GM23248 (cell line): ENCODE measurements around the gene JUND. TPM values are rescaled to one million over a fixed set of nuclear protein-coding genes. Genes with fewer than 3 reads are reported as not detected.

Experiments
- DNase-seq: peaks from one replicate; pipeline ENCODE4 v3.0.0-alpha.2; 2015
- H2AFZ ChIP-seq: fragments of 200-600 bp; sonication (generic); 2 replicates; pipeline ENCODE4 v1.6.1; 2016; ENCODE audit warnings: antibody characterized with exemption
- H3F3A ChIP-seq: fragments of 200-600 bp; sonication (generic); 2 replicates; pipeline ENCODE4 v1.6.1; 2016; ENCODE audit warnings: mild to moderate bottlenecking, antibody characterized with exemption, mixed run types; ENCODE audit not compliant: insufficient read depth
- H3K27ac ChIP-seq: fragments of 200-600 bp; sonication (generic); 2 replicates; pipeline ENCODE4 v1.5.1; 2016; ENCODE audit warnings: mild to moderate bottlenecking
- H3K27me3 ChIP-seq: fragments of 200-600 bp; sonication (generic); replicated peaks from 2 replicates; pipeline ENCODE4 v1.6.1; 2016; ENCODE audit warnings: mild to moderate bottlenecking; ENCODE audit not compliant: insufficient read depth
- H3K36me3 ChIP-seq: fragments of 200-600 bp; sonication (generic); 2 replicates; pipeline ENCODE4 v1.6.1; 2016; ENCODE audit warnings: low read depth, mild to moderate bottlenecking
- H3K4me1 ChIP-seq: fragments of 200-600 bp; sonication (generic); 2 replicates; pipeline ENCODE4 v1.6.1; 2016; ENCODE audit warnings: mild to moderate bottlenecking; ENCODE audit not compliant: insufficient read depth
- H3K4me2 ChIP-seq: fragments of 200-600 bp; sonication (generic); one replicate; pipeline ENCODE4 v1.6.1; 2016; ENCODE audit warnings: mild to moderate bottlenecking; ENCODE audit not compliant: unreplicated experiment
- H3K4me3 ChIP-seq: fragments of 200-600 bp; sonication (generic); 2 replicates; pipeline ENCODE4 v1.5.1; 2016; ENCODE audit warnings: mild to moderate bottlenecking
- H3K79me2 ChIP-seq: fragments of 200-600 bp; sonication (generic); 2 replicates; pipeline ENCODE4 v1.6.1; 2016; ENCODE audit warnings: mild to moderate bottlenecking; ENCODE audit not compliant: insufficient read depth
- H3K9ac ChIP-seq: fragments of 200-600 bp; sonication (generic); 2 replicates; pipeline ENCODE4 v1.6.1; 2016; ENCODE audit warnings: mild to moderate bottlenecking
- H3K9me2 ChIP-seq: fragments of 200-600 bp; sonication (generic); 2 replicates; pipeline ENCODE4 v1.6.1; 2016; ENCODE audit warnings: mixed run types, mild to moderate bottlenecking, moderate library complexity; ENCODE audit not compliant: insufficient read depth
- H3K9me3 ChIP-seq: fragments of 200-600 bp; sonication (generic); one replicate; pipeline ENCODE4 v1.6.1; 2017; ENCODE audit warnings: low read depth
- H4K20me1 ChIP-seq: fragments of 200-600 bp; sonication (generic); 2 replicates; pipeline ENCODE4 v1.6.0; 2016; ENCODE audit not compliant: insufficient read depth
- EZH2 ChIP-seq: fragments of 200-600 bp; sonication (generic); IDR thresholded peaks from 2 replicates; pipeline ENCODE4 v1.6.1; 2018; ENCODE audit warnings: antibody characterized with exemption, mild to moderate bottlenecking; ENCODE audit not compliant: insufficient read depth, poor library complexity, severe bottlenecking
- EZH2phosphoT487 ChIP-seq: fragments of 200-600 bp; sonication (generic); IDR thresholded peaks from 2 replicates; pipeline ENCODE4 v1.6.1; 2018; ENCODE audit warnings: antibody characterized with exemption, moderate library complexity, mild to moderate bottlenecking, low read depth; ENCODE audit not compliant: insufficient read depth
- WGBS, 2 experiments: methylation state at CpG; one replicate each; pipeline ENCODE4 v1.1.6; 2015 to 2017; ENCODE audit warnings: low lambda C conversion rate in 2 of 2, low coverage in 1 of 2; ENCODE audit errors: missing lambda C conversion rate in 2 of 2; 5-methylcytosine and 5-hydroxymethylcytosine counted together
- in situ Hi-C: fragments of 300-500 bp; cut with MboI; formaldehyde crosslinking; loops from 2 replicates; pipeline ENCODE4 v1.15.0; 2020
- polyA plus RNA-seq: library from polyadenylated mRNA; unstranded; fragments of >200 nt; fragmentation: Nextera tagmentation; extraction: Ambion mirVana; gene quantifications from 2 replicates; pipeline ENCODE4 v1.2.1, GENCODE V29; 2016
- total RNA-seq: library from RNA; depleted of rRNA; stranded (reverse); fragments of >200 nt; shearing (Covaris generic); gene quantifications from 2 replicates; pipeline ENCODE4 v1.2.3, GENCODE V29; 2014

Gene JUND
- total and polyA plus RNA-seq, 2 experiments from 2014 or later = 15.3 to 172 TPM

DNA sequence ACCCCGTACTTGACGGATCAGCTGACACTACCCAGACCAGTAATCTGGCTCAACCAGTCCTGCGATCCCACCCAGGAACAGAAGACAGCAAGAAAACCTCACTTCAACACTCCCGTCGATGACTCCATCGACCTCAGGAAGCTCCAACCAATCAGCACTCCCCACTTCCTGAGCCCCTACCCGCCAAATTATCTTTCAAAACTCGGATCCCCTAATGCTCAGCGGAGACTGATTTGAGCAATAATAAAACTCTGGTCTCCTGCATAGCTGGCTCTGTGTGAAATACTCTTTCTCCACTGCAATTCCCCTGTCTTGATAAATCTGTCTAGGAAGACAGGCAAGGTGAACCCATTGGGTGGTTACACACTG lies 40.3 kb upstream of the JUND start:
- no peak for TF ChIP-seq EZH2phosphoT487
- TF ChIP-seq EZH2 = no peak
- H3K9me2 ChIP-seq = no peaks in the 10 kb centered on the region
- peaks cover 55% of the 10 kb centered on the region for H3K79me2 ChIP-seq
- 10 to 12% methylated on average over 9 of the region's 9 CpGs for WGBS, 2 experiments
- H3K4me2 ChIP-seq = peak overlapping the region; percentile 82
- H2AFZ ChIP-seq = peak overlapping the region; percentile 70
- H3K9ac ChIP-seq = peak overlapping the region; percentile 87
- H3K27ac ChIP-seq = peak overlapping the region; percentile 72
- in situ Hi-C loops = loop anchor here (5.0 kb wide), 1 partner anchor 44 kb away; no protein-coding TSS in a partner anchor
- no peaks in the 10 kb centered on the region for H4K20me1 ChIP-seq
- H3K27me3 ChIP-seq = no peaks in the 10 kb centered on the region
- peak overlapping the region; percentile 81 for H3K4me3 ChIP-seq
- no peaks in the 10 kb centered on the region for H3K36me3 ChIP-seq
- H3F3A ChIP-seq = peaks cover 18% of the 10 kb centered on the region
- peak; percentile 55 for DNase-seq
- peaks cover 20% of the 10 kb centered on the region for H3K4me1 ChIP-seq
- H3K9me3 ChIP-seq = no peaks in the 10 kb centered on the region

DNA sequence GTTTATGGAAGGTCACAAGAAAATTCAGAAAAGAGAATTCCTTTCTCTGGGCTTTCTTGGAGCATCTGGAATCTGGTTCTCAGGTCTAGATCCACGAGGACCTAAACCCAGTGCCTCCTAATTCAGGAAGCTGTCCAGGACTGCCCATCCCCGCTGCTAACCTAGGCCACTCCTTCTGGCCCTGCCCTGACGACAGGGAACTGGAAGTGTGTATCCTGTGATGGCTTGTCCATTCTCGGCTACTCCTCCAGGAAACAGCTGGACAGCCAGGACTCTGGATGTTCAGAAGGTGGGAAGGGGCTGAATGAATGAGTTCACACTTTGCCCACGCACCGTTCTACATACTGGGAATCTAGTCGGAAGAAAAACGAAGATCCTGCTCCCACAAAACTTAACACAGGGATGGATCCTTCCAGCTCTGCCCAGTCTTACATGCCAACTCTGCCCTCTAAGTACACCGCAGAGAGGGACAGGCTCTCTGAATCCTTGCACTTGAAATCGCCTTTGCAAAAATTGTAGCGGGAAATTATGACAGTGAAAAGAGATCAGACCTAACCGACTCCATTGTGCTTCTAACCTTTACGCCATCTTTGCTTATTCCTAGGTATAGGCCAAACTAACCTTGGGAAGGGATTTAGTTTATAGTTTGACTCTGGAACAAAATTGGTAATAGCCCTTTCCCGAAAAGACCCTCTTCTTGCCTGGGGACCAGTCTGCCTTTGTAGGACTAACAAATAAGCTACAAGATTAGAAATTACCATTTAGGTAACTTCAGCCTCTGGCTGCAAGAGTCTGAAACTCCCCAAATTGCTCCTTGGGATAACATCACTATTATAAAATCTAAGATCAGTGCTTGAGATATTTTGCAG lies 39.7 kb upstream of the JUND start:
- H3K9ac ChIP-seq = peak overlapping the region; percentile 87
- H3K9me3 ChIP-seq = no peaks in the 10 kb centered on the region
- in situ Hi-C loops = loop anchor here (5.0 kb wide), 1 partner anchor 44 kb away; no protein-coding TSS in a partner anchor
- no peak for DNase-seq
- H3K4me2 ChIP-seq = peak overlapping the region; percentile 82
- H3K4me3 ChIP-seq = peak overlapping the region; percentile 81
- peaks cover 18% of the 10 kb centered on the region for H3F3A ChIP-seq
- TF ChIP-seq EZH2phosphoT487 (no peak), EZH2 (no peak)
- H3K27me3 ChIP-seq = no peaks in the 10 kb centered on the region
- H2AFZ ChIP-seq = peak overlapping the region; percentile 70
- peaks cover 20% of the 10 kb centered on the region for H3K4me1 ChIP-seq
- H3K9me2 ChIP-seq = no peaks in the 10 kb centered on the region
- 67 to 68% methylated on average over 14 of the region's 14 CpGs for WGBS, 2 experiments
- peak overlapping the region; percentile 72 for H3K27ac ChIP-seq
- H3K36me3 ChIP-seq = no peaks in the 10 kb centered on the region
- H3K79me2 ChIP-seq = peaks cover 55% of the 10 kb centered on the region
- no peaks in the 10 kb centered on the region for H4K20me1 ChIP-seq

DNA sequence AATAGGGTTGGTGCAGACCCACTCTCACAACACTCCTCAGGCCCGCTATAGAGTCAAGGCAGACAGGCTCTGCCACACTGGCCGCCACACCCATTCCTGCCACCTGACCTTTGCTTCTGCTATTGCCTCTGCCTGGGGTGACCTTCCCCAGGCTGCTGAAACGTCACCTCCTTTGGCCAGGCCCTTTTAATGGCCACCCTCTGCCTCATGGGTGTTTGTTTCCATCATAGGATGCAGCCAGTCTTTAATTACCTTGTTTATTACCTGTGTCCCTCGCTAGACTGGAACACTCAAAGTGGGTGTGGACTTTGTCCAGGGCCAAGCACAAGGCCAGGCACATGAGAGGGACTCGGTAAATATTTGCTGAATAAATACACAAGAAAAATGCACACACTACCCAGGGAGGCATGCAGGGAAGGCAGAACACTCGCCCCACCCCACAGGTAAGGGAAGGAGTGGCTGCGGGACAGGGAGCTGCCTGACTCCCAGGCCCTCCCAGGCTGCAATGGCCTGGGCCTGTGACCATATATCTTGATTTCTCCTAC lies 38.2 kb upstream of the JUND start:
- no peaks in the 10 kb centered on the region for H3K36me3 ChIP-seq
- no peak for DNase-seq
- H3F3A ChIP-seq = peaks cover 18% of the 10 kb centered on the region
- H3K4me1 ChIP-seq = peaks cover 20% of the 10 kb centered on the region
- H4K20me1 ChIP-seq = no peaks in the 10 kb centered on the region
- H3K9me3 ChIP-seq = no peaks in the 10 kb centered on the region
- H2AFZ ChIP-seq = no peak overlapping the region
- H3K4me3 ChIP-seq = no peak overlapping the region
- no peak for TF ChIP-seq EZH2phosphoT487
- no peak for TF ChIP-seq EZH2
- peaks cover 55% of the 10 kb centered on the region for H3K79me2 ChIP-seq
- H3K9ac ChIP-seq = no peak overlapping the region
- no peak overlapping the region for H3K4me2 ChIP-seq
- no peaks in the 10 kb centered on the region for H3K27me3 ChIP-seq
- in situ Hi-C loops = loop anchor here (5.0 kb wide), 1 partner anchor 42 kb away; no protein-coding TSS in a partner anchor
- 85 to 89% methylated on average over 7 of the region's 7 CpGs for WGBS, 2 experiments
- H3K27ac ChIP-seq = no peak overlapping the region
- H3K9me2 ChIP-seq = no peaks in the 10 kb centered on the region

DNA sequence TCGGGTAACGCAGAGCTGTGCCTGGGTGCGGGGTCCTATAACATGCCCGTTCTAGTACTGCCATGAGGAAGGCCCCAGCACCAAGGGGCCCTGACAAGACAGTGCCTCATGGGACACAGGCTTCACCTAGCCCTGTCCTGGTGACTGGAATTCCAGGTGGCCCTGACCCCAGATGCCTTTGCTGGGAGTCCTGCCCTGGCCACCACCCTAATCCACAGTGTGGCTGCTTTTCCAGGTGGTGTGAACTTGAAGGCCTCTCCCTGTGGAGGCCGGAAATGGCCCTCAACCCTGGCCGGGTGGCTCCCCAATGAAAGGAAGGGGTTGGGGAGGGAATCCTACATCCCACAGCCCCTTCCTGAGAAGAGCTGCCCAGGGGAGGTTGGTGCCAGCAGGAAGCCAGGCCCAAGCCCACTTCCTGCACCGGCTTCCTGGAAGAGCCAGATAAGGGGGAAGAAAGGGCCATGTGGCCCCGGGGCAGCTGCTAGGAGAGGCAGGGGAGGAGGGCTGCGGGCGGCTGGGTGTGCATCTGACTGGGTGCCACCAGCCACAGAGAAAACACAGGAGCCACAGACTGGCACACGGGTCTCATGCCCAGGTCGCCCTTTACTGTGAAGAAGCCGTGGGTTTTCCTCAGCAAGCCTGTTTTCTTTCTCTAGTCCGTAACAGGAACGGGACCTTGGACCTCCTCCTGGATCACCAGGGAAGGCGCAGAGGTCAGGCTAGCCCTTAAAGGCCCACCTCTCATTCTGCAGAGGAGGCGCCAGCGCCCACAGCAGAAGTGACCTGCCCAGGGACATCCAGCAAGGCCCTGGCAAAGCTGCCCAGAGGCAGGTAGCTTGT lies 36.8 kb upstream of the JUND start:
- WGBS, 2 experiments = 72 to 88% methylated on average over 15 to 18 of the region's 18 CpGs
- Histone ChIP-seq H3K27ac (no peak overlapping the region), H3F3A (0 out of 2 replicates have a peak, but pooled peaks cover 6% of the 10 kb centered on the region), H3K4me3 (no peak overlapping the region), H3K9ac (no peak overlapping the region), H3K36me3 (peaks cover 3% of the 10 kb centered on the region; the same call in 1 of the 2 replicates), H4K20me1 (no peaks in the 10 kb centered on the region), H3K79me2 (peaks cover 60% of the 10 kb centered on the region), H3K27me3 (no peaks in the 10 kb centered on the region), H3K9me3 (no peaks in the 10 kb centered on the region), H3K4me2 (no peak overlapping the region), H3K4me1 (peaks cover 12% of the 10 kb centered on the region), H3K9me2 (no peaks in the 10 kb centered on the region), H2AFZ (no peak overlapping the region)
- in situ Hi-C loops = no loop called here
- no peak for DNase-seq
- no peak for TF ChIP-seq EZH2phosphoT487
- TF ChIP-seq EZH2 = no peak
